Measurements from ENCODE around the gene ATP6V0B. TPM values are rescaled to one million over a fixed set of nuclear protein-coding genes. Genes with fewer than 3 reads are reported as not detected.

The ATP6V0B gene
- total and polyA plus RNA-seq, 2 donors (not counting 3 experiments of a cell fraction or from before 2014, with no cell fraction given), result 110 to 325 TPM

DNA sequence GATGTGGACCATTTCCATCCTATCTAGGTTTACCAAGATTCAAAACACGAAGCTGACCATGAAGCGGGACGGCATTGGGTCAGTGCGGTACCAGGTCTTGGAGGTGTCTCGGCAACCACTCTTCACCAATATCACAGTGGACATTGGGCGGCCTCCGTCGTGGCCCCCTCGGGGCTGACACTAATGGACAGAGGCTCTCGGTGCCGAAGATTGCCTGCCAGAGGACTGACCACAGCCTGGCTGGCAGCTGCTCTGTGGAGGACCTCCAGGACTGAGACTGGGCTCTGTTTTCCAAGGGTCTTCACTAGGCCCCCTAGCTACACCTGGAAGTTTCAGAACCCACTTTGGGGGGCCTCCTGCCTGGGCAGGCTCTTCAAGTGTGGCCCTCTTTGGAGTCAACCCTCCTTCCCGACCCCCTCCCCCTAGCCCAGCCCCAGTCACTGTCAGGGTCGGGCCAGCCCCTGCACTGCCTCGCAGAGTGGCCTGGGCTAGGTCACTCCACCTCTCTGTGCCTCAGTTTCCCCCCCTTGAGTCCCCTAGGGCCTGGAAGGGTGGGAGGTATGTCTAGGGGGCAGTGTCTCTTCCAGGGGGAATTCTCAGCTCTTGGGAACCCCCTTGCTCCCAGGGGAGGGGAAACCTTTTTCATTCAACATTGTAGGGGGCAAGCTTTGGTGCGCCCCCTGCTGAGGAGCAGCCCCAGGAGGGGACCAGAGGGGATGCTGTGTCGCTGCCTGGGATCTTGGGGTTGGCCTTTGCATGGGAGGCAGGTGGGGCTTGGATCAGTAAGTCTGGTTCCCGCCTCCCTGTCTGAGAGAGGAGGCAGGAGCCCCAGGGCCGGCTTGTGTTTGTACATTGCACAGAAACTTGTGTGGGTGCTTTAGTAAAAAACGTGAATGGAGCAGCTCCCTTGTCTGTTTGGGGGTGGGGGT, 15.8 kb downstream of the ATP6V0B start:
- ChIA-PET CTCF (interaction anchor here (0.9 to 3.0 kb wide), 4 partner anchors 16 to 227 kb away, joined by 3 to 12 read pairs (median 6); partner anchors contain the start of gene ATP6V0B), POLR2A (no interaction called here)
- Histone ChIP-seq H3K9me3 (replicated peaks; ENCODE audit: control insufficient read depth, insufficient read depth, low read length) (no peaks in the 10 kb centered on the region), H3K4me1 (ENCODE audit: control insufficient read depth, extremely low read depth, insufficient read depth, low read length) (peaks cover 7% of the 10 kb centered on the region), H3K4me2 (ENCODE audit: insufficient read depth, low read length) (peak overlapping the region; percentile 67), H3K9me1 (replicated peaks; ENCODE audit: control insufficient read depth, extremely low read depth, insufficient read depth, low read length) (no peaks in the 10 kb centered on the region), H3K27me3 (ENCODE audit: control insufficient read depth in 2 of 2, insufficient read depth in 2 of 2, low read length in 2 of 2) (no peaks in the 10 kb centered on the region), H2AFZ (ENCODE audit: low read depth, low read length) (peak overlapping the region; percentile 58), H4K20me1 (replicated peaks; ENCODE audit: control insufficient read depth, extremely low read depth, insufficient read depth, low read length) (no peaks in the 10 kb centered on the region), H3K27ac (ENCODE audit: insufficient read depth, low read depth, low read length) (no peak overlapping the region), H3K36me3 (ENCODE audit: control insufficient read depth in 2 of 2, extremely low read depth in 1 of 2, insufficient read depth in 2 of 2, low read length in 2 of 2) (peaks cover 0 to 3% of the 10 kb centered on the region in 2 experiments), H3K9ac (replicated peaks; ENCODE audit: extremely low read depth, insufficient read depth, low read length) (no peak overlapping the region), H3K4me3 (replicated peaks in 1 of 3; ENCODE audit: insufficient read depth in 1 of 3, low read depth in 1 of 3, low read length in 3 of 3) (peak overlapping the region in 1 of 3 experiments; percentile 39), H3K79me2 (ENCODE audit: control insufficient read depth, insufficient read depth, low read length) (no peaks in the 10 kb centered on the region)
- dilution Hi-C loops (cut with MboI; ENCODE audit: extremely low pct_ligation_motif_present, low sequenced_read_pairs) (no loop called here), intact Hi-C loops (cut with micrococcal nuclease) (loop anchor here (1.0 to 5.0 kb wide), 3 partner anchors 10 to 228 kb away; partner anchors contain the start of gene SLC6A9)
- TF ChIP-seq MYC (IDR thresholded peaks at IDR 0.05; ENCODE audit: low read depth, low read length) (no peak), EZH2 (IDR thresholded peaks at IDR 0.05; ENCODE audit: borderline replicate concordance, low read depth, low read length, severe bottlenecking) (no peak), POLR2AphosphoS5 (IDR thresholded peaks at IDR 0.05; ENCODE audit: insufficient read depth, low read depth, low read length) (no peak)
- no peak for DNase-seq (ENCODE audit: low read depth, low spot score)
- BruUV-seq (replicated peaks), result TSS peak; percentile 8
- no peak for FAIRE-seq

- DNase-seq (ENCODE audit: low read depth, low spot score) (no peak), FAIRE-seq (no peak)
- Histone ChIP-seq H3K4me1 (ENCODE audit: control insufficient read depth, extremely low read depth, insufficient read depth, low read length) (peaks cover 7% of the 10 kb centered on the region), H3K9ac (replicated peaks; ENCODE audit: extremely low read depth, insufficient read depth, low read length) (peak overlapping the region; percentile 38), H3K9me3 (replicated peaks; ENCODE audit: control insufficient read depth, insufficient read depth, low read length) (no peaks in the 10 kb centered on the region), H3K27me3 (ENCODE audit: control insufficient read depth in 2 of 2, insufficient read depth in 2 of 2, low read length in 2 of 2) (no peaks in the 10 kb centered on the region), H3K36me3 (ENCODE audit: control insufficient read depth in 2 of 2, extremely low read depth in 1 of 2, insufficient read depth in 2 of 2, low read length in 2 of 2) (peaks cover 0 to 1% of the 10 kb centered on the region in 2 experiments), H3K79me2 (ENCODE audit: control insufficient read depth, insufficient read depth, low read length) (no peaks in the 10 kb centered on the region), H3K9me1 (replicated peaks; ENCODE audit: control insufficient read depth, extremely low read depth, insufficient read depth, low read length) (no peaks in the 10 kb centered on the region), H2AFZ (ENCODE audit: low read depth, low read length) (peak overlapping the region; percentile 58), H3K27ac (ENCODE audit: insufficient read depth, low read depth, low read length) (no peak overlapping the region), H3K4me3 (replicated peaks in 1 of 3; ENCODE audit: insufficient read depth in 1 of 3, low read depth in 1 of 3, low read length in 3 of 3) (peak overlapping the region; percentile 39 to 55 (median 49)), H3K4me2 (ENCODE audit: insufficient read depth, low read length) (peak overlapping the region; percentile 67), H4K20me1 (replicated peaks; ENCODE audit: control insufficient read depth, extremely low read depth, insufficient read depth, low read length) (no peaks in the 10 kb centered on the region)
- CTCF ChIA-PET, result interaction anchor here (0.9 to 3.0 kb wide), 4 partner anchors 15 to 228 kb away, joined by 3 to 12 read pairs (median 6); partner anchors contain the start of gene ATP6V0B
- TF ChIP-seq POLR2AphosphoS5 (IDR thresholded peaks at IDR 0.05; ENCODE audit: insufficient read depth, low read depth, low read length) (no peak), EZH2 (IDR thresholded peaks at IDR 0.05; ENCODE audit: borderline replicate concordance, low read depth, low read length, severe bottlenecking) (no peak), MAX (IDR thresholded peaks at IDR 0.05; ENCODE audit: insufficient read depth, insufficient read length) (no peak), CTCF (IDR thresholded peaks at IDR 0.05; ENCODE audit: extremely low read depth in 1 of 2, insufficient read depth in 1 of 2, low read depth in 1 of 2, low read length in 2 of 2) (no peak), MYC (IDR thresholded peaks at IDR 0.05; ENCODE audit: low read depth, low read length) (no peak), FOS (IDR thresholded peaks at IDR 0.05; ENCODE audit: borderline replicate concordance, insufficient read depth, low read length) (no peak), JUN (IDR thresholded peaks at IDR 0.05; ENCODE audit: borderline replicate concordance, insufficient read depth, insufficient read length, low read depth) (no peak), POLR2A (IDR thresholded peaks at IDR 0.05; ENCODE audit: low read depth, low read length) (no peak), GATA2 (IDR thresholded peaks at IDR 0.05; ENCODE audit: insufficient read depth, insufficient read length, low read depth, low read length) (no peak)
- dilution Hi-C loops (cut with MboI; ENCODE audit: extremely low pct_ligation_motif_present, low sequenced_read_pairs), result no loop called here
- POLR2A ChIA-PET, result no interaction called here
- no TSS peak for BruUV-seq (replicated peaks)
- intact Hi-C loops (cut with micrococcal nuclease), result loop anchor here (1.0 to 5.0 kb wide), 3 partner anchors 11 to 229 kb away; partner anchors contain the start of gene SLC6A9
Observed at GRCh38 chr1:43991200-43991475, 16.4 kb downstream of the ATP6V0B start.
